ENCODE measurements around the gene CSNK2B.

The CSNK2B gene

GRCh38 chr6:31719001-31719400 lies 53.1 kb downstream of the CSNK2B start:
- no peak for TF ChIP-seq EZH2 (IDR thresholded peaks at IDR 0.05; ENCODE audit: borderline replicate concordance, low read length)
- TF ChIP-seq CTCF (IDR thresholded peaks at IDR 0.05; ENCODE audit: low read length) = no peak
- no peaks in the 10 kb centered on the region for H3K9me3 ChIP-seq (ENCODE audit: low read length)
- H3K9ac ChIP-seq (ENCODE audit: low read length) = no peak overlapping the region
- no peak overlapping the region for H3K4me2 ChIP-seq (ENCODE audit: low read length)
- no peaks in the 10 kb centered on the region for H3K4me1 ChIP-seq (ENCODE audit: insufficient read depth, low read length, severe bottlenecking)
- H2AFZ ChIP-seq (ENCODE audit: low read length) = no peak overlapping the region
- H3K9me2 ChIP-seq (ENCODE audit: low read depth, low read length) = no peaks in the 10 kb centered on the region
- H4K20me1 ChIP-seq (ENCODE audit: insufficient read depth, low read length) = no peaks in the 10 kb centered on the region
- no peaks in the 10 kb centered on the region for H3K79me2 ChIP-seq (ENCODE audit: insufficient read depth, low read length)
- H3K27me3 ChIP-seq (ENCODE audit: insufficient read depth, low read length) = peaks cover 3% of the 10 kb centered on the region; the same call in 1 of the 2 replicates
- no peak overlapping the region for H3K27ac ChIP-seq (ENCODE audit: low read depth, low read length, poor library complexity, severe bottlenecking)
- H3F3A ChIP-seq (ENCODE audit: insufficient read depth, low read length) = 0 out of 2 replicates have a peak, but pooled peaks cover 4% of the 10 kb centered on the region
- H3K4me3 ChIP-seq (ENCODE audit: low read depth, low read length, poor library complexity, severe bottlenecking) = no peak overlapping the region
- H3K36me3 ChIP-seq (ENCODE audit: insufficient read depth, low read length) = no peaks in the 10 kb centered on the region
